Cardiac fibroblast (primary cell): ENCODE data around the gene CPE.

ENCODE experiments used
- DNase-seq, 2 donors: peaks; one replicate each; pipeline versions ENCODE4 v3.0.0 to v3.0.0-alpha.2; 2010; ENCODE audit warnings: low read depth in 2 of 2
- H3K4me3 ChIP-seq, 2 donors: replicated peaks in 1 of 2; 1 replicate in 1 of 2; 2 replicates in 1 of 2; pipeline ENCODE4 v1.5.1; 2011; ENCODE audit warnings: low read depth in 2 of 2, low read length in 2 of 2, mild to moderate bottlenecking in 2 of 2, moderate library complexity in 1 of 2
- TF ChIP-seq, protein P1 (sequence below): IDR thresholded peaks from one replicate; pipeline ENCODE4 v1.5.1; 2011; ENCODE audit warnings: low read depth, mild to moderate bottlenecking, low read length, inconsistent platforms

The CPE gene

DNA sequence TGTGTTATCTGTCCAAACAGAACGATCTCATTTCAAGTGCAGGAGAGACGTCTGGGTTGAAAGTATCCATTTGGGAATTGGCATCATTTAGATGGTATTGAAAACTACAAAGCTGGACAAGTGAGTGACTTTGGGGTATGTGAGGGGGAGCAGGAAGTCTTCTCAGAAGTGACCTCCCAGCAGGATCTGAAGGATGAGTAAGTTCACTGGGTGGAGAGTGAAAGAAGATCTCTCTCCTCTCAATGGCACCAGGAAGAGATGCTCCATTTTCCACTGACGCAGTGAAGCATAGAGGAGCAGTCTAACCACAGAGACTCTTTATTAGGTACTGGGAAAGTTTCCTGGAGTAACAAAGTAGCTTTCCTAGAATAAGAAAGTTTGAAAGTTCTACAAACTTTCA is 161.0 kb downstream of the CPE start:
- no peak for DNase-seq
- TF ChIP-seq, protein P1, sequence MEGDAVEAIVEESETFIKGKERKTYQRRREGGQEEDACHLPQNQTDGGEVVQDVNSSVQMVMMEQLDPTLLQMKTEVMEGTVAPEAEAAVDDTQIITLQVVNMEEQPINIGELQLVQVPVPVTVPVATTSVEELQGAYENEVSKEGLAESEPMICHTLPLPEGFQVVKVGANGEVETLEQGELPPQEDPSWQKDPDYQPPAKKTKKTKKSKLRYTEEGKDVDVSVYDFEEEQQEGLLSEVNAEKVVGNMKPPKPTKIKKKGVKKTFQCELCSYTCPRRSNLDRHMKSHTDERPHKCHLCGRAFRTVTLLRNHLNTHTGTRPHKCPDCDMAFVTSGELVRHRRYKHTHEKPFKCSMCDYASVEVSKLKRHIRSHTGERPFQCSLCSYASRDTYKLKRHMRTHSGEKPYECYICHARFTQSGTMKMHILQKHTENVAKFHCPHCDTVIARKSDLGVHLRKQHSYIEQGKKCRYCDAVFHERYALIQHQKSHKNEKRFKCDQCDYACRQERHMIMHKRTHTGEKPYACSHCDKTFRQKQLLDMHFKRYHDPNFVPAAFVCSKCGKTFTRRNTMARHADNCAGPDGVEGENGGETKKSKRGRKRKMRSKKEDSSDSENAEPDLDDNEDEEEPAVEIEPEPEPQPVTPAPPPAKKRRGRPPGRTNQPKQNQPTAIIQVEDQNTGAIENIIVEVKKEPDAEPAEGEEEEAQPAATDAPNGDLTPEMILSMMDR, result no peak
- H3K4me3 ChIP-seq, result no peak overlapping the region

DNA sequence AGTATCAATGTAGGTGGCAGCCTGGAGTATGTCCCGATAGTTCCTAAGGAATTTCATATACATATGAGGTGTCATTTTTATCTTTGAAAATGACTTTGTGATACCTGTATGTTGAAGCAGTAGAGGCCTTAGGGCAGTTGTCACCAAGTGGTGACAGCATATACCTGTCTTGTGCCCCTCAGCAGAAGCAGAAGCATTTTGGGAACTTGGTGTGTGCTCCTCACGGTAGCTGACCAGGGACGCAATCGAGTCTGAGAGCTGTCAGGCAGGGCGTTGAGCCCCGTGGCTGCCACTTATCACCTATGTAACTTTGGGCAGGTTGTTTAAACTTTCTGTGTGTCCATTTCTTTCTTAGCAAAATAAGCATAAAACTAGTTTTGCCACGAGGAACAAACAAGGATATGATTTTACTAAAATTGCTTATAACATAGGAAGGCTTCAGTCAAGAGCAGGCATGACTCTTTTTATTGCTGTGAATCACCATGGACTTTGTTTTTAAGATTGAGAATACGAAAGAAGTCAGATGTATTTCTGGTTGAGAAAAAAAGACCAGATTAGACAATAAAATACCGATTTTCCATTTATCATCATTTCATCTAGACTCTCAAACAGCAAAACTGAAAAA is 161.5 kb downstream of the CPE start:
- TF ChIP-seq, protein P1, result no peak
- H3K4me3 ChIP-seq, result no peak overlapping the region
- DNase-seq, result no peak

DNA sequence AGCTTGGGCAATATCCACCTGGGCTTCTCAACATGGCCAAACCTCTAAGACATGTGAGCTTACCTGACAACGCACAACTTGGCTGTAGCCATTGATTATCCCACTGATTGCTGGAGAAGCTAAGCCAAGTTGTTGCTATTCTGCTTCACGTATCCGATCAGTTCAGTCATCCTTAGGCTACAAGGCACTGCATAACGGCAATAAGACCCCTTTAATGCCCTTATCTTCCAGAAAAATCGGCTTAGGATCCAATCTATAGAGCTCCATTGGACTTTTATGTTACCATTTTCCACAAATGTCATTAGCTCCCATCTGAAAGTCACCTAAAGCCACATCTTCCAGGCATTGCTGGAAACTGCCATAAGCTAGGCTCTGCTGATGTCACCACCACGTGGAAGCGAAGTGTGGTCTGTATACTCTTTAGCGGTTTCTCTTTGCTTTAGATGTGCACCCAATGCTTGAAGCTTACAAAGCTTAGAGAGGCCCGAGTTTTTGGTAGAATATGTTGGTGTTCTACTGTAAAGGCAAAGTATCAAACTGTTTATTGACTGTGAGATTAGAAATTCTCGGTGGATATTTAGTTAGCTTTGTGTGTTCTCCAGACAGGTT is 163.1 kb downstream of the CPE start:
- TF ChIP-seq, protein P1, result no peak
- no peak overlapping the region for H3K4me3 ChIP-seq
- no peak for DNase-seq

DNA sequence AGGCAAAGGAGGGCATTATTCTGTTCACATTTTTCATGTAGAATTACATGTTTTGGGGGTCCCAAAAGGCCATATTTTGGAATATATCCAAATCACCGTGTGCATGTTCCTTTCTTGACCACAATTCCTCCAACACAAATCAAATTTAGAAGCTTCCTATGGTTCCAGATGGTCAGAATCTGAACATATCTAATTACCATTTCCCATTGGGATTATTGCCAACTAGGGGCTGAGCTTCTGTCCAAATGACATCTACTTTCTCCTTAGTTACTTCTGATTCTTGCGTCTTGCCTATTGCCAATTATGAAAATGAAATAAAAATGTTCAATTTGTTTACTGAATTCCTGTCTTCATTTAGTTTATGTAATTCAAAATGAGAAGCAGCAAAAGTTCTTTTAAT is 163.7 kb downstream of the CPE start:
- TF ChIP-seq, protein P1, result no peak
- no peak for DNase-seq
- no peak overlapping the region for H3K4me3 ChIP-seq
